ENCODE results near the gene KCNA2.

The KCNA2 gene

GRCh38 chr1:110630839-110631663, 24.9 kb upstream of the KCNA2 start:
- in situ Hi-C loops (cut with MboI; ENCODE audit: low sequenced_read_pairs), result no loop called here

GRCh38 chr1:110628323-110629105, 22.4 kb upstream of the KCNA2 start:
- in situ Hi-C loops (cut with MboI; ENCODE audit: low sequenced_read_pairs), result loop anchor here (10.0 kb wide), 1 partner anchor 156 kb away; no protein-coding TSS in a partner anchor

GRCh38 chr1:110627764-110628163, 21.6 kb upstream of the KCNA2 start:
- in situ Hi-C loops (cut with MboI; ENCODE audit: low sequenced_read_pairs), result loop anchor here (10.0 kb wide), 1 partner anchor 157 kb away; no protein-coding TSS in a partner anchor

GRCh38 chr1:110626889-110627288, 20.7 kb upstream of the KCNA2 start:
- in situ Hi-C loops (cut with MboI; ENCODE audit: low sequenced_read_pairs), result loop anchor here (10.0 kb wide), 1 partner anchor 158 kb away; no protein-coding TSS in a partner anchor

GRCh38 chr1:110620686-110621085, 14.5 kb upstream of the KCNA2 start:
- in situ Hi-C loops (cut with MboI; ENCODE audit: low sequenced_read_pairs), result loop anchor here (10.0 kb wide), 1 partner anchor 164 kb away; no protein-coding TSS in a partner anchor

GRCh38 chr1:110620250-110620615, 14.1 kb upstream of the KCNA2 start:
- in situ Hi-C loops (cut with MboI; ENCODE audit: low sequenced_read_pairs), result loop anchor here (10.0 kb wide), 1 partner anchor 165 kb away; no protein-coding TSS in a partner anchor

GRCh38 chr1:110619412-110620249, 13.5 kb upstream of the KCNA2 start:
- in situ Hi-C loops (cut with MboI; ENCODE audit: low sequenced_read_pairs), result loop anchor here (10.0 kb wide), 1 partner anchor 165 kb away; no protein-coding TSS in a partner anchor

- in situ Hi-C loops (cut with MboI; ENCODE audit: low sequenced_read_pairs), result no loop called here
These were observed 12.5 kb upstream of the KCNA2 start for GRCh38 chr1:110618668-110619067.

GRCh38 chr1:110617589-110617988, 11.4 kb upstream of the KCNA2 start:
- in situ Hi-C loops (cut with MboI; ENCODE audit: low sequenced_read_pairs), result no loop called here

- in situ Hi-C loops (cut with MboI; ENCODE audit: low sequenced_read_pairs), result no loop called here
These were observed 11.0 kb upstream of the KCNA2 start for GRCh38 chr1:110617116-110617515.

- in situ Hi-C loops (cut with MboI; ENCODE audit: low sequenced_read_pairs), result no loop called here
These were observed 10.4 kb upstream of the KCNA2 start for GRCh38 chr1:110616587-110616986.

GRCh38 chr1:110615548-110616130, 9.5 kb upstream of the KCNA2 start:
- in situ Hi-C loops (cut with MboI; ENCODE audit: low sequenced_read_pairs), result no loop called here

- in situ Hi-C loops (cut with MboI; ENCODE audit: low sequenced_read_pairs), result no loop called here
These were observed 6.0 kb upstream of the KCNA2 start for GRCh38 chr1:110612060-110612745.

GRCh38 chr1:110610696-110611286, 4.6 kb upstream of the KCNA2 start:
- in situ Hi-C loops (cut with MboI; ENCODE audit: low sequenced_read_pairs), result no loop called here

GRCh38 chr1:110610084-110610483, 3.9 kb upstream of the KCNA2 start:
- in situ Hi-C loops (cut with MboI; ENCODE audit: low sequenced_read_pairs), result no loop called here

GRCh38 chr1:110608247-110608646, 2.1 kb upstream of the KCNA2 start:
- in situ Hi-C loops (cut with MboI; ENCODE audit: low sequenced_read_pairs), result no loop called here

- in situ Hi-C loops (cut with MboI; ENCODE audit: low sequenced_read_pairs), result no loop called here
These were observed 1.5 kb upstream of the KCNA2 start for GRCh38 chr1:110607536-110608230.

GRCh38 chr1:110606657-110607535, 738 bp upstream of the KCNA2 start:
- in situ Hi-C loops (cut with MboI; ENCODE audit: low sequenced_read_pairs), result no loop called here
